Measurements from ENCODE around the gene AOPEP. TPM values are rescaled to one million over a fixed set of nuclear protein-coding genes. Genes with fewer than 3 reads are reported as not detected.
A peak's percentile ranks its signal among the peaks of the same experiment; 100 is the strongest.

Gene AOPEP
- total RNA-seq, 1 experiment from 2014 or later: 36.4 TPM

GRCh38 chr9:94729199-94729598 is 2.7 kb downstream of the AOPEP start:
- Histone ChIP-seq H3K4me3 (ENCODE audit: low read depth in 2 of 2, low read length in 2 of 2) (no peak overlapping the region), H3K36me3 (ENCODE audit: control insufficient read depth, insufficient read depth, low read length) (peaks cover 2% of the 10 kb centered on the region; the same call in 1 of the 2 replicates), H3K27ac (ENCODE audit: low read length) (no peak overlapping the region), H3K27me3 (ENCODE audit: control insufficient read depth, insufficient read depth, low read length) (no peaks in the 10 kb centered on the region), H3K4me1 (ENCODE audit: control insufficient read depth, insufficient read depth, low read length) (peaks cover 12% of the 10 kb centered on the region), H3K9me3 (ENCODE audit: control insufficient read depth, insufficient read depth, low read depth, low read length) (no peaks in the 10 kb centered on the region)
- ATAC-seq (no peak), DNase-seq (ENCODE audit: low read depth, low spot score) (no peak)
- in situ Hi-C loops (cut with HindIII; ENCODE audit: low pct_unique_long_range_greater_than_20kb, low sequenced_read_pairs) (no loop called here), intact Hi-C loops (cut with micrococcal nuclease; ENCODE audit: unreplicated experiment) (no loop called here)
- ChIA-PET CTCF (no interaction called here), POLR2A (interaction anchor here (0.8 kb wide), 1 partner anchor 1073 kb away, joined by 3 read pairs; no protein-coding TSS in a partner anchor)
- TF ChIP-seq POLR2AphosphoS5 (IDR thresholded peaks at IDR 0.05; ENCODE audit: low read depth, low read length) (no peak), TCF7L2 (IDR thresholded peaks at IDR 0.05; ENCODE audit: low read depth, low read length) (no peak), CTCF (IDR thresholded peaks at IDR 0.05) (peak; percentile 32; the same call in 1 of the 2 replicates)
- BruUV-seq (replicated peaks): no TSS peak

- intact Hi-C loops (cut with micrococcal nuclease; ENCODE audit: unreplicated experiment): no loop called here
- DNase-seq (ENCODE audit: low read depth, low spot score) (no peak), ATAC-seq (no peak)
- BruUV-seq (replicated peaks): no TSS peak
- no peaks in the 10 kb centered on the region for H3K36me3 ChIP-seq (ENCODE audit: control insufficient read depth, insufficient read depth, low read length)
- no peak overlapping the region for H3K4me3 ChIP-seq (ENCODE audit: low read depth in 2 of 2, low read length in 2 of 2)
- in situ Hi-C loops (cut with HindIII; ENCODE audit: low pct_unique_long_range_greater_than_20kb, low sequenced_read_pairs): no loop called here
- ChIA-PET POLR2A (no interaction called here), CTCF (no interaction called here)
- no peaks in the 10 kb centered on the region; the same call in 1 of the 2 replicates for H3K4me1 ChIP-seq (ENCODE audit: control insufficient read depth, insufficient read depth, low read length)
- H3K27ac ChIP-seq (ENCODE audit: low read length): no peak overlapping the region
- TF ChIP-seq REST (IDR thresholded peaks at IDR 0.05; ENCODE audit: insufficient read depth in 1 of 2, low read depth in 2 of 2, low read length in 1 of 2): no peak
- TF ChIP-seq POLR2AphosphoS5 (IDR thresholded peaks at IDR 0.05; ENCODE audit: low read depth, low read length): no peak
- TF ChIP-seq SIN3A (IDR thresholded peaks at IDR 0.05; ENCODE audit: borderline replicate concordance, insufficient read depth, low read depth, low read length): no peak
- TF ChIP-seq CTCF (IDR thresholded peaks at IDR 0.05): no peak
- TF ChIP-seq TCF7L2 (IDR thresholded peaks at IDR 0.05; ENCODE audit: low read depth, low read length): no peak
- H3K9me3 ChIP-seq (ENCODE audit: control insufficient read depth, insufficient read depth, low read depth, low read length): no peaks in the 10 kb centered on the region
- no peaks in the 10 kb centered on the region for H3K27me3 ChIP-seq (ENCODE audit: control insufficient read depth, insufficient read depth, low read length)
Observed at GRCh38 chr9:94734054-94734754, 7.7 kb downstream of the AOPEP start.

All from Panc1 (cell line).